ENCODE data around the gene FRMPD1.

Gene FRMPD1

GRCh38 chr9:37732086-37732741 is 81.5 kb downstream of the FRMPD1 start:
- no peak for DNase-seq (ENCODE audit: low spot score)
- TF ChIP-seq CTCF (IDR thresholded peaks at IDR 0.05; ENCODE audit: extremely low read depth, missing control alignments): no peak

GRCh38 chr9:37732952-37733351 is 82.2 kb downstream of the FRMPD1 start:
- TF ChIP-seq CTCF (IDR thresholded peaks at IDR 0.05; ENCODE audit: extremely low read depth, missing control alignments): no peak
- DNase-seq (ENCODE audit: low spot score): no peak

GRCh38 chr9:37739222-37739621 is 88.5 kb downstream of the FRMPD1 start:
- no peak for DNase-seq (ENCODE audit: low spot score)

GRCh38 chr9:37740128-37740527 is 89.4 kb downstream of the FRMPD1 start:
- DNase-seq (ENCODE audit: low spot score): no peak
- TF ChIP-seq CTCF (IDR thresholded peaks at IDR 0.05; ENCODE audit: extremely low read depth, missing control alignments): no peak

More at GRCh38 chr9:37739222-37739621, 88.5 kb downstream of the FRMPD1 start:
- no peak for TF ChIP-seq CTCF (IDR thresholded peaks at IDR 0.05; ENCODE audit: extremely low read depth, missing control alignments)

GRCh38 chr9:37740631-37741328 is 90.0 kb downstream of the FRMPD1 start:
- DNase-seq (ENCODE audit: low spot score): no peak
- no peak for TF ChIP-seq CTCF (IDR thresholded peaks at IDR 0.05; ENCODE audit: extremely low read depth, missing control alignments)

GRCh38 chr9:37745970-37746369 is 95.2 kb downstream of the FRMPD1 start:
- no peak for TF ChIP-seq CTCF (IDR thresholded peaks at IDR 0.05; ENCODE audit: extremely low read depth, missing control alignments)
- DNase-seq (ENCODE audit: low spot score): no peak

- no peak for TF ChIP-seq CTCF (IDR thresholded peaks at IDR 0.05; ENCODE audit: extremely low read depth, missing control alignments)
- DNase-seq (ENCODE audit: low spot score): no peak
Observed at GRCh38 chr9:37746448-37747270, 95.9 kb downstream of the FRMPD1 start.

Measured in GM20000 (cell line).